ENCODE data around the gene RABAC1. TPM values are rescaled to one million over a fixed set of nuclear protein-coding genes. Genes with fewer than 3 reads are reported as not detected.
"Not testable (repeated sequence)": the region's sequence is repeated elsewhere in the genome, so short reads cannot be mapped to it uniquely, and the experiment has no call there.

The RABAC1 gene
- total RNA-seq, 4 donors from 2014 or later = 168 to 206 (median 199) TPM

DNA sequence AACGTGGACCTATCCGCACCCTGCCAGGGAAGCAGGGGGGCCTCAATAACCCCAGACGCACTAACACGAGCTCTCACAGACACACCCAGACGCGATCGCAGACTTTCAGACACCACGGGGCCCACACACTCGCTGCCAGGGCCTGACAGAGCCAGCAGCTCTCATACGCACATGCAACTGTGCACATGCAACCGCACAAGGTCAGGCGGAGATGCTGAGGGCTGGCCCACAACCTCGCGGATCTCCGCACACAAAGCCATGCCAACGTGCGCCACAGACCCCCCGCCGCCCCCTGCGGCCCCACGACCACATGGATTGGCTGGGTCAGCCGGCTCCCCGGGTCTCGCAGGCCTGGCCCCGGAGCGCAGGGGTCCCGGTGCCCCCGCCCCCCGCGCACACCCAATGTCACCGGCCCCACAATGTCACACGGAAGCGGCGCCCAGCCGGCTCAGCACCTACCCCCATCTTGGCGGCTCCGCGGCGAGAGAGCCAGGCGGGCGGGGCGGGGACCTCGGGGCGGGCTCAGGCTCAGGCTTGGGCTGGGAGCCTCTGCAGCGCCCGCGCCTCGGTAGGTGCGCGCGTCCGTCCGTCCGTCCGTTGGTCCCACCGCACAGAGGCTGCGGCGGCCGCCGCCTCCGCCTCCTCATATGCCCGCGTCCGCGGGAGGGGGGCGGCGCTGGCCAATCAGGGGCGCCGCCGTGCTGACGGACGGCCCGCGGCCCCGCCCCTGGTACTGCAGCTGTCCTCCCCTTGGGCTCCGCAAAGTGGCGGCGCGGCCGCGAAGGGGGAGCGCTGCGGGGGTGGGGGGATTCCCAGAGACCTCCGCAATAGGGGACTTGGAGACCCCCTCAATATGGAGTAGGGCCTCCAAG is 34.7 kb upstream of the RABAC1 start, which contains the start of gene ATP1A3:
TSS of gene ATP1A3 (minus strand) at position 619 of the 872 bp plus-strand sequence. CDS start at position 465, 154 bp downstream.
- Histone ChIP-seq H3K9me3 (no peaks in the 10 kb centered on the region), H3K27me3 (peaks cover 3 to 82% of the 10 kb centered on the region in 2 donors), H3K36me3 (peaks cover 0 to 2% (median 0%) of the 10 kb centered on the region in 3 donors), H3K4me3 (peak within 1 kb of the TSS in 2 of 4 donors; percentile 48 to 50), H3K27ac (no peak within 1 kb of the TSS), H3K4me1 (peaks cover 0 to 27% (median 8%) of the 10 kb centered on the region in 4 donors)
- DNase-seq (ENCODE audit: low spot score in 2 of 2) = no peak
- TF ChIP-seq POLR2A (IDR thresholded peaks at IDR 0.05) = no peak
- TF ChIP-seq, protein P1, sequence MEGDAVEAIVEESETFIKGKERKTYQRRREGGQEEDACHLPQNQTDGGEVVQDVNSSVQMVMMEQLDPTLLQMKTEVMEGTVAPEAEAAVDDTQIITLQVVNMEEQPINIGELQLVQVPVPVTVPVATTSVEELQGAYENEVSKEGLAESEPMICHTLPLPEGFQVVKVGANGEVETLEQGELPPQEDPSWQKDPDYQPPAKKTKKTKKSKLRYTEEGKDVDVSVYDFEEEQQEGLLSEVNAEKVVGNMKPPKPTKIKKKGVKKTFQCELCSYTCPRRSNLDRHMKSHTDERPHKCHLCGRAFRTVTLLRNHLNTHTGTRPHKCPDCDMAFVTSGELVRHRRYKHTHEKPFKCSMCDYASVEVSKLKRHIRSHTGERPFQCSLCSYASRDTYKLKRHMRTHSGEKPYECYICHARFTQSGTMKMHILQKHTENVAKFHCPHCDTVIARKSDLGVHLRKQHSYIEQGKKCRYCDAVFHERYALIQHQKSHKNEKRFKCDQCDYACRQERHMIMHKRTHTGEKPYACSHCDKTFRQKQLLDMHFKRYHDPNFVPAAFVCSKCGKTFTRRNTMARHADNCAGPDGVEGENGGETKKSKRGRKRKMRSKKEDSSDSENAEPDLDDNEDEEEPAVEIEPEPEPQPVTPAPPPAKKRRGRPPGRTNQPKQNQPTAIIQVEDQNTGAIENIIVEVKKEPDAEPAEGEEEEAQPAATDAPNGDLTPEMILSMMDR (IDR thresholded peaks at IDR 0.05) = no peak
- no peak for TF ChIP-seq EP300 (IDR thresholded peaks at IDR 0.05)
- WGBS, 2 donors = 0 to 1% methylated on average over 24 to 31 of the region's 84 CpGs

- 77 to 88% methylated on average over 10 to 11 of the region's 11 CpGs for WGBS, 2 donors
- peaks cover 0 to 11% (median 6%) of the 10 kb centered on the region in 4 donors for H3K4me1 ChIP-seq
Measured at GRCh38 chr19:41991925-41992569, 32.9 kb upstream of the RABAC1 start.

GRCh38 chr19:41991025-41991424 is 31.9 kb upstream of the RABAC1 start:
- TF ChIP-seq EP300 (IDR thresholded peaks at IDR 0.05) (no peak), POLR2A (IDR thresholded peaks at IDR 0.05) (no peak)
- TF ChIP-seq, protein P1 (IDR thresholded peaks at IDR 0.05) = no peak
- no peak for DNase-seq (ENCODE audit: low spot score in 2 of 2)
- Histone ChIP-seq H3K27ac (no peak overlapping the region), H3K36me3 (no peaks in the 10 kb centered on the region), H3K27me3 (peaks cover 0 to 57% of the 10 kb centered on the region in 2 donors), H3K4me1 (peaks cover 0 to 11% (median 6%) of the 10 kb centered on the region in 4 donors), H3K4me3 (no peak overlapping the region), H3K9me3 (no peaks in the 10 kb centered on the region)
- WGBS, 2 donors = 29 to 32% methylated on average over 9 to 15 of the region's 15 CpGs

More at GRCh38 chr19:41991925-41992569, 32.9 kb upstream of the RABAC1 start:
- H3K36me3 ChIP-seq; H3K27ac ChIP-seq; DNase-seq (ENCODE audit: low spot score in 2 of 2); H3K9me3 ChIP-seq; H3K4me3 ChIP-seq: not testable (repeated sequence)
- H3K27me3 ChIP-seq = peaks cover 0 to 67% of the 10 kb centered on the region in 2 donors

GRCh38 chr19:41990615-41991014 is 31.5 kb upstream of the RABAC1 start:
- H3K4me1 ChIP-seq = peaks cover 0 to 11% (median 6%) of the 10 kb centered on the region in 4 donors
- H3K9me3 ChIP-seq = no peaks in the 10 kb centered on the region
- H3K27me3 ChIP-seq = peaks cover 0 to 52% of the 10 kb centered on the region in 2 donors
- H3K4me3 ChIP-seq = no peak overlapping the region
- TF ChIP-seq, protein P1 (IDR thresholded peaks at IDR 0.05) = no peak
- TF ChIP-seq EP300 (IDR thresholded peaks at IDR 0.05) = no peak
- TF ChIP-seq POLR2A (IDR thresholded peaks at IDR 0.05) = no peak
- no peak overlapping the region for H3K27ac ChIP-seq
- no peak for DNase-seq (ENCODE audit: low spot score in 2 of 2)
- WGBS, 2 donors = 69 to 76% methylated on average over 2 of the region's 2 CpGs
- H3K36me3 ChIP-seq = no peaks in the 10 kb centered on the region

GRCh38 chr19:41990028-41990427 is 30.9 kb upstream of the RABAC1 start:
- no peak for TF ChIP-seq EP300 (IDR thresholded peaks at IDR 0.05)
- H3K27ac ChIP-seq = no peak overlapping the region
- no peak for DNase-seq (ENCODE audit: low spot score in 2 of 2)
- H3K4me1 ChIP-seq = peaks cover 0 to 11% (median 6%) of the 10 kb centered on the region in 4 donors
- no peaks in the 10 kb centered on the region for H3K36me3 ChIP-seq
- no peak overlapping the region for H3K4me3 ChIP-seq
- peaks cover 0 to 47% of the 10 kb centered on the region in 2 donors for H3K27me3 ChIP-seq
- 83 to 93% methylated on average over 4 of the region's 4 CpGs for WGBS, 2 donors
- H3K9me3 ChIP-seq = no peaks in the 10 kb centered on the region

Measured in tibial nerve (tissue), 4 donors.